GM18873 (cell line): ENCODE data around the gene CAGE1.
"Not testable (repeated sequence)": the region's sequence is repeated elsewhere in the genome, so short reads cannot be mapped to it uniquely, and the experiment has no call there.

ENCODE experiments used
- ATAC-seq: cut with Tn5 transposase; IDR thresholded peaks from one replicate; pipeline ENCODE4 v1.9.1; 2021; ENCODE audit warnings: mild to moderate bottlenecking, moderate library complexity, moderate number of reproducible peaks; ENCODE audit not compliant: unreplicated experiment, low FRiP score

Gene CAGE1

GRCh38 chr6:7341271-7341670 lies 48.3 kb downstream of the CAGE1 start:
- no peak for ATAC-seq

GRCh38 chr6:7339007-7339732 lies 50.4 kb downstream of the CAGE1 start:
- not testable (repeated sequence) for ATAC-seq

GRCh38 chr6:7338031-7338430 lies 51.5 kb downstream of the CAGE1 start:
- ATAC-seq: no peak

DNA sequence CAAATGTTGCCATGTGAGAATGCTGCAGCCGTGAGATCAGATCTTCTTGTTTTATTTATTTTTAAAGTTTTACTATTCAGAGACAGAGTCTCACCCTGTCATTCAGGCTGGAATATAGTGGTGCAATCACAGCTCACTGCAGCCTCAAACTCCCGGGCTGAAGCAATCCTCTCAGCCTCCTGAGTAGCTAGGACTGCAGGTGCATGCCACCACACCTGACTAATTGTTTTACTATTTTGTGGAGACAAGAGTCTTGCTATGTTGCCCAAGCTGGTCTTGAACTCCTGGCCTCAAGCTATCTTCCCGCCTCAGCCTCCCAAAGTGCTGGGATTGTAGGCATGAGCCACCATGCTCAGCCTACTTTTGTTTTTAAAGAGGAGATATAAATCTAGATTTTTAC lies 54.0 kb downstream of the CAGE1 start:
- ATAC-seq: no peak

DNA sequence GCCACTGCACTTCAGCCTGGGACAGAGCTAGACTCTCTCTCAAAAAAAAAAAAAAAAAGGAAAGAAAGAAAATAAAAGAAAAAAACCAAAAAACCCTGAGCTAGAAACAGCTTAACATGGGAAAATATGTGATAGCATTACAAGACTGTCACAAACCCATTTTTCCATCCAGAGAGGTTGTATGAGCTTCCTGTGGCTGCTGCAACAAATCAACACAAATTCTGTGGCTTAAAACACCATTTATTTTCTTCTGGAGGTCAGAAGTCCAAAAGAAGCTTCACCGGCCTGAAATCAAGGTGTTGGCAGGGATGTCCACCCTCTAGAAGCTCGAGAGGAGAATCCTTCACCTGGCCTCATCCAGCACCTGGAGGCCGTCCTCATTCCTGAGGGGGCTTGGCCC lies 54.9 kb downstream of the CAGE1 start:
- no peak for ATAC-seq

DNA sequence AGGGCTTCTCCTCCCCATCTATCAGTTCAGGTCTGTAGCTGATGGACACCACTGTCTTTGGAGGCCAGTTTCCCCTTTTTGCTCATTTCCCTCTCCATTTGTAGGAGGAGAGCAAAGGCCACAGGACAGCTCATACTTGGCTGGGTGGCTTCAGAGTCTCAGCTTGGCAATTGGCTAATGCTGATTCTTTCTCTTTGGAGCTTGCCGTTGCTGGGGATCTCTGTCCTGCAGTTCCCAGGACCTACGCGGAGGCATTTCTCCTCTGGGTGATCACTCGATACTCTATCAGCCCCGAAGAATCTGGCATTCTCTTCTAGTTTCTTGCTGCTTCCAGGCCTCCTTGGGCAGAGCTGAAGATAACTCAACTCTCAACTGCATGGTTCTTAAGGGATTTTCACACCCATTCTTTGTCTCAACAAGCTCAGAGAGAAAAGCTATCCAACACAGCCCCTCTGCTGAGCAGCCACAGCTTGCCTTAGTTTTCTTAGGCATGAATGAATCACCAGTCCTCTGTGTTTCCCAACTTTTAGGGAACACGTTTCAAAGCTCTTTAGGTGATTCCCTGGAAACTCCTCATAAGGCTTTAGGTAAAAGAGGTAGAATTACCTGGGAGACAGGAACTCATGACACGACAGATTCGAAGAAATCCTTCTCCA lies 57.3 kb downstream of the CAGE1 start:
- no peak for ATAC-seq

DNA sequence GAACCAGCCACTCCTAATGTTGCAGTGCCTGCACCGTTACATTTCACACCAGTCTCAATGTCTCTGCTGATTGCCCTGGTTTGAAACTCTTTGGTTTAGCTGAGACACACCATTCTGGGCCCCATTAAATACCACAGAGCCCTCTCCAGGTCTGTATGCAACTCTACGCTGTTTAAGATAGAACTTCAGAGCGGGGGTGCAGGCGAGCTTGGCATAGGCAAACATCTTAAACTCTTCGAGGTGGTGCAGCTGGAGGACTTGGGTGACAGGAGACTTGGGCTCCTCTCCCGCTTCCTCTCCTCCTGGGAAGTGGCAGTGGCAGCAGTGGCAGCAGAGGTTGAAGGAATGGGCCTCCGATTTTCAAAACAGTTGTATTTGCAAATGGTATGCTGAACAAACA lies 58.1 kb downstream of the CAGE1 start:
- no peak for ATAC-seq

DNA sequence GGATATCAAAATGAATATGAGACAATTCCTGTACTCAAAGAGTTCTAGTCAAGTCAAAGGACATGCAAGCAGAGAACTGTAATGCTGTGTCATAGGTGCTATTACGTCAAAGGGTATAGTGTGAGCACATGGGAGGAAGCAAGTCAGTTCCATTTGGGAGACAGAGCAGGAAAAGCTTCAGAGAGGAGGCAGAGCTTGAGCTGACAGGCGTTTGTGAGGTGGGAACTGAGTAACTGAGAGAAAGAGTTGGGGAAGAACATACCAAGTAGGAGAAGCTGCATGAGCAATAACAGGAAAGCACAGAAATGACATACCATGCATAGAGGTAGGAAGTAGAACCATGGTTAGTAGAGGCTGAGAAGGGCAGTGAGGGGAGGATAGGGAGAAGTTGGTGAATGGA lies 61.3 kb downstream of the CAGE1 start:
- no peak for ATAC-seq

- no peak for ATAC-seq
Measured at GRCh38 chr6:7325750-7326149, 63.8 kb downstream of the CAGE1 start.

- ATAC-seq: no peak
Measured at GRCh38 chr6:7324520-7324919, 65.0 kb downstream of the CAGE1 start.

- ATAC-seq: no peak
Measured at GRCh38 chr6:7323074-7323473, 66.5 kb downstream of the CAGE1 start.

DNA sequence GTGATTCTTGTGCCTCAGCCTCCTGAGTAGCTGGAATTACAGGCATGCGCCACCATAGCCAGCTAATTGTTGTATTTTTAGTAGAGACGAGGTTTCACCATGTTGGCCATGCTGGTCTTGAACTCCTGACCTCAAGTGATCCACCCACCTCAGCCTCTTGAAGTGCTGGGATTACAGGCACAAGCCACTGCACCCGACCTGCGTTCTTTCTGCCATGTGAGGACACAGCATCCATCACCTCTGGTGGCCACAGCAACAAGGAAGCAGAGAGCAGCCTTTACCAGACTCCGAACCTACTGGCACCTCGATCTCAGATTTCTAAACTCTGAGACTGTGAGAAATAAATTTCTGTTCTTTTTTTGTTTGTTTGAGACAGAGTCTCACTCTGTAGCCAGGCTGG lies 67.7 kb downstream of the CAGE1 start:
- ATAC-seq: not testable (repeated sequence)

DNA sequence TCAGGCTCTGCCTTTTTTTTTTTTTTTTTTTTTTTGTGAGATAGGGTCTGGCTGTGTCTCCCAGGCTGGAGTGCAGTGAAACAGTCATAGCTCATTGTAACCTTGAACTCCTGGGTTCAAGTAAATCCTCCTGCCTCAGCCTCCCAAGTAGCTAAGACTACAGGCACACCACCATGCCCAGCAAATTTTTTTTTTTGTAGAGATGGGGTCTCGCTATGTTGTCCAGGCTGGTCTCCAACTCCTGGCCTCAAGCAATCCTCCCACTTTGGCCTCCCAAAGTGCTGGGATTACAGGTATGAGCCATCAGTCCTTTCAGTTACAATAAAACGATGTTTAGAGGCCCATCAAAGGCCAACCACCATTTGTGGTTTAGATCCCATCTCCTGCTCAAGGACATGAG lies 70.1 kb downstream of the CAGE1 start:
- not testable (repeated sequence) for ATAC-seq

GRCh38 chr6:7317538-7317937 lies 72.0 kb downstream of the CAGE1 start:
- ATAC-seq: no peak

DNA sequence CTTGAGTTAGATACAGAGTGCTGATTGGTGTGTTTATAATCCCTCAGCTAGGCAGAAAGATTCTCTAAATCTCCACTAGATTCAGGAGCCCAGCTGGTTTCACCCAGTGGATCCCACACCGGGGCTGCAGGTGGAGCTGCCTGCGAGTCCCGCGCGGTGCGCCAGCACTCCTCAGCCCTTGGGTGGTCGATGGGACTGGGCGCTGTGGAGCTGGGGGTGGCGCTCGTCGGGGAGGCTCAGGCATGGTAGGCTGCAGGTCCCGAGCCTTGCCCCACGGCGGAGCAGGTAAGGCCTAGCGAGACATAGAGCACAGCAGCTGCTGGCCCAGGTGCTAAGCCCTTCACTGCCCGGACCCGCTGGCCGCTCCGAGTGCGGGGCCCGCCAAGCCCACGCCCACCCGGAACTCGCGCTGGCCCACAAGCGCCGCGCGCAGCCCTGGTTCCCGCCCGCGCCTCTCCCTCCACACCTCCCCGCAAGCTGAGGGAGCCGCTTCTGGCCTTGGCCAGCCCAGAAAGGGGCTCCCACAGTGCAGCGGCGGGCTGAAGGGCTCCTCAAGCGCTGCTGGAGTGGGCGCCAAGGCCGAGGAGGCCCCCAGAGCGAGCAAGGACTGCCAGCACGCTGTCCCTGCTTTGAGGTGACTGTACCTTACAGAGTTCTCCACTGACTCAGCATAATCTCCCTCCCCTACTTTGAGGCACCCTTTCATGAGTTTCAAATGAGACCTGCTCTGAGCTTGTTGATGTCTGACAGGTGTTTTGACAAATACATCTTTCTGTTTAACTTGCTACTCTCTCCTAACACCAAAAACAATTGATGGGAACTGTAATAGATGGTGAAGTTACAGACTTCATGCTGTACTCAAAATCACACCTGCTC lies 72.6 kb downstream of the CAGE1 start:
- no peak for ATAC-seq

DNA sequence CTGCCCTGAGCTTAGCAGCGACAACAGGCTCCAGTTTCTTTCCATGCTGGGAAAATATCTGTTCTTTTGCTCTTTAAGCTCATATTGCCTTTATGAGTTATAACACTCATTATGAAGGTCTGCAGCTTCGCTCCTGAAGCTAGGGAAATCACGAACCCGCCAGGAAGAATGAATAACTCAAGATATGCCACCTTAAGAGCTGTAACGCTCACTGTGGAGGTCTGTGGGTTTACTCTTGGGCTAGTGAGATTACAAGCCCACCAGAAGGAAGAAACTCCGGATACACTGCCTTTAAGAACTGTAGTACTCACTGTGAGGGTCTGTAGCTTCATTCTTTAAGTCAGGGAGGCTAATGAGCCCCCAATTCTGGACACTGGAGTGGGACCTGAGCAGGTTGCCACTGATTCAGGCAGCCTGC lies 73.6 kb downstream of the CAGE1 start:
- no peak for ATAC-seq

DNA sequence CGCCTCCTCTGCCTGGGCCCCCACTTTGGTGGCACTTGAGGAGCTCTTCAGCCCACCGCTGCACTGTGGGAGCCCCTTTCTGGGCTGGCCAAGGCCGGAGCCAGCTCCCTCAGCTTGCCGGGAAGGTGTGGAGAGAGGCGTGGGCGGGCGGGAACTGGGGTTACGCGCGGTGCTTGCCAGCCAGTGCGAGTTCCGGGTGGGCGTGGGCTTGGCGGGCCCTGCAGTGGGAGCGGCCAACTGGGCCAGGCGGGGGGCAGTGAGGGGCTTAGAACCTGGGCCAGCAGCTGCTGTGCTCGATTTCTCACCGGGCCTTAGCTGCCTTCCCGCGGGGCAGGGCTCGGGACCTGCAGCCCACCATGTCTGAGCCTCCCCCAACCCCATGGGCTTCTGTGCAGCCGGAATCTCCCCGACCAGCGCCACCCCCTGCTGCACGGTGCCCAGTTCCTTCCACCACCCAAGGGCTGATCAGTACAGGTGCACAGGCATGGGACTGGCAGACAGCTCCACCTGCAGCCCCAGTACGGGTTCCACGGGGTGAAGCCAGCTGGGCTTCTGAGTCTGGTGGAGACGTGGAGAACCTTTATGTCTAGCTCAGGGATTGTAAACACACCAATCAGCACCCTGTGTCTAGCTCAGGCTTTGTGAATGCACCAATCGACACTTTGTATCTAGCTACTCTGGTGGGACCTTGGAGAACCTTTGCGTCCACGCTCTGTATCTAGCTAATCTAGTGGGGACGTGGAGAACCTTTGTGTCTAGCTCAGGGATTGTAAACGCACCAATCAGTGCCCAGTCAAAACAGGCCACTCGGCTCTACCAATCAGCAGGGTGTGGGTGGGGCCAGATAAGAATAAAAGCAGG lies 74.2 kb downstream of the CAGE1 start:
- not testable (repeated sequence) for ATAC-seq

- no peak for ATAC-seq
Measured at GRCh38 chr6:7314414-7314813, 75.1 kb downstream of the CAGE1 start.

DNA sequence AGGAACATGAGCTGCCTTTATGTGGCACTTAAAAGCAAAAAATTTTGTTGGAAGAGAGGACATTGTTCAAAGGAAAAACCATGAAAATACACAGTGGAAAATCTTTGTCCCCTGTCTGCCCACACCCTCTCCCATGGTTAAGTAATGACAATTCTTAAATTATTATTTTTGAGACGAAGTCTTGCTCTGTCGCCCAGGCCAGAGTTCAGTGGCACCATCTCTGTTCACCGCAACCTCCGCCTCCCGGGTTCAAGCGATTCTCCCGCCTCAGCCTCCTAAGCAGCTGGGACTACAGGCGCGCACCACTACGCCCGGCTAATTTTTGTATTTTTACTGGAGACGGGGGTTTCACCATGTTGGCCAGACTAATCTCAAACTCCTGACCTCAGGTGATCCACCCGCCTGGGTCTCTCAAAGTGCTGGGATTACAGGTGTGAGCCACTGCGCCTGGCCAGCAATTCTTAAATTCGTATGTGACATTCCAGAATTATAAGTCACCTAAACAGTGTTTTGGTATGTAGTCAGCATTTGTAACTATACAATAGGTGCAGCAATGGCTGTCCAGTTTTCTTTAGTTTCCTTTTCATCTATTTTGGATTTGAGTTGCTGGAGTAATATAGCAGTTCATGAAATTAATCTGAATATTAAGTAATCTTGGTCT lies 75.9 kb downstream of the CAGE1 start:
- no peak for ATAC-seq
